Activated CD8-positive, alpha-beta memory T cell treated with anti-CD3 and anti-CD28 coated beads, Interleukin-2, amount 50 U/mL, for 4 hours (primary cell): ENCODE results near the gene HSD17B1.
"Not testable (repeated sequence)": the region's sequence is repeated elsewhere in the genome, so short reads cannot be mapped to it uniquely, and the experiment has no call there.

Experiments
- DNase-seq: peaks from one replicate; pipeline ENCODE4 v3.0.0-alpha.2; 2020

HSD17B1 gene

GRCh38 chr17:42548070-42548837 lies 4.5 kb upstream of the HSD17B1 start:
- DNase-seq, result peak; percentile 85

GRCh38 chr17:42548993-42549755 lies 3.5 kb upstream of the HSD17B1 start:
- no peak for DNase-seq

- no peak for DNase-seq
Measured at GRCh38 chr17:42553161-42553818, 567 bp downstream of the HSD17B1 start.

- no peak for DNase-seq
Measured at GRCh38 chr17:42553866-42554249, 1.1 kb downstream of the HSD17B1 start.

GRCh38 chr17:42554250-42555121 lies 1.8 kb downstream of the HSD17B1 start:
- peak; percentile 75 for DNase-seq

GRCh38 chr17:42555122-42555622 lies 2.4 kb downstream of the HSD17B1 start:
- DNase-seq, result no peak

- DNase-seq, result not testable (repeated sequence)
Measured at GRCh38 chr17:42555961-42556617, 3.4 kb downstream of the HSD17B1 start.

- no peak for DNase-seq
Measured at GRCh38 chr17:42559075-42559474, 6.4 kb downstream of the HSD17B1 start.

GRCh38 chr17:42560246-42560645 lies 7.5 kb downstream of the HSD17B1 start:
- DNase-seq, result no peak

- DNase-seq, result peak; percentile 90
Measured at GRCh38 chr17:42561897-42562387, 9.2 kb downstream of the HSD17B1 start, which contains the start of gene COASY. Gene COASY (plus strand): TSS chr17:42562148. CDS start chr17:42562623, 475 bp downstream.

- no peak for DNase-seq
Measured at GRCh38 chr17:42562388-42563142, 9.8 kb downstream of the HSD17B1 start.

GRCh38 chr17:42563143-42563509 lies 10.4 kb downstream of the HSD17B1 start:
- DNase-seq, result no peak

- DNase-seq, result no peak
Measured at GRCh38 chr17:42563543-42563942, 10.8 kb downstream of the HSD17B1 start.

- DNase-seq, result no peak
Measured at GRCh38 chr17:42563950-42564349, 11.2 kb downstream of the HSD17B1 start.

GRCh38 chr17:42564815-42565522 lies 12.2 kb downstream of the HSD17B1 start:
- DNase-seq, result no peak

GRCh38 chr17:42565523-42566214 lies 12.9 kb downstream of the HSD17B1 start:
- no peak for DNase-seq

GRCh38 chr17:42566215-42566882 lies 13.6 kb downstream of the HSD17B1 start:
- no peak for DNase-seq

- DNase-seq, result peak; percentile 91
Measured at GRCh38 chr17:42566883-42567573, 14.3 kb downstream of the HSD17B1 start, which contains the start of gene MLX. Gene MLX (plus strand): TSS chr17:42567100. CDS start chr17:42567125, 25 bp downstream.
